GM10266 (cell line): Measurements from ENCODE around the gene ACOT8.

Source experiments
- DNase-seq: peaks from one replicate; pipeline ENCODE4 v3.0.0; 2012; ENCODE audit errors: extremely low spot score
- TF ChIP-seq, protein P1 (sequence below): IDR thresholded peaks from 2 replicates; pipeline ENCODE4 v1.5.1; 2012; ENCODE audit warnings: mild to moderate bottlenecking, low read depth; ENCODE audit not compliant: control insufficient read depth, insufficient read depth; ENCODE audit errors: missing control alignments

Gene ACOT8

DNA sequence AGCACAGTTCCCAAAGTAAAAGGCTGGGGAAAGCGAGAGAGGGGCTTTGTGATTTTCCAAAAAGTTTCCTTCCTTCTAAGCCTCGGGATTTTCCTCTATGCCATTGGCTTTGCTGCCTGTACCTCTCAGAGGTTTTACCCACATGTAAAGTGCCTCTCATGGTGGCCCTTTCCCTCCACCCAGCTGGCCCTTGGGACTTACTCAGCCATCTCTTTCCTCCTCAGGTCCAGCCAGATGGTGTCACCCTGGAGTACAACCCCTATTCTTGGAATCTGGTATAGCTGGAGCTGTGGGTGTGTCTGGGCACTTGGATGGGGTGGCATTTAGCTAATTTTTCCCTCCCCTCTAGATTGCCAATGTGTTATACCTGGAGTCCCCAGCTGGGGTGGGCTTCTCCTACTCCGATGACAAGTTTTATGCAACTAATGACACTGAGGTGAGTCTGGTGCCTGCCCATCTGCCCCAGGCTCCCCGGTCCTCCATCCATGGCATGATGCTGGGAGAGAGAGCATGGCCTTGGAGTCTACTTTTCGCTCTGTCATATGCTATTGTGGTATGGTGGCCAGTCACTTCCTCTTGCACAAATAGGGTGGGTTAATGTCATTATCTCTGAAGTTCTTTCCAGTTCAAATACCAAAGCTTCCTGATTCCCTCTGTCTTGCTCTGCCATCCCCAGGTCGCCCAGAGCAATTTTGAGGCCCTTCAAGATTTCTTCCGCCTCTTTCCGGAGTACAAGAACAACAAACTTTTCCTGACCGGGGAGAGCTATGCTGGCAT lies 35.0 kb upstream of the ACOT8 start:
- no peak for DNase-seq

GRCh38 chr20:45890985-45891983 lies 34.1 kb upstream of the ACOT8 start, which contains the start of the genes CTSA and NEURL2:
Gene CTSA, plus strand, starts transcription at chr20:45891335. Its CDS starts 234 bp downstream, at chr20:45891569.
Gene NEURL2, minus strand, starts transcription at chr20:45891208. Its CDS starts 217 bp downstream, at chr20:45890991.
- peak; percentile 98 for DNase-seq
- TF ChIP-seq, protein P1, sequence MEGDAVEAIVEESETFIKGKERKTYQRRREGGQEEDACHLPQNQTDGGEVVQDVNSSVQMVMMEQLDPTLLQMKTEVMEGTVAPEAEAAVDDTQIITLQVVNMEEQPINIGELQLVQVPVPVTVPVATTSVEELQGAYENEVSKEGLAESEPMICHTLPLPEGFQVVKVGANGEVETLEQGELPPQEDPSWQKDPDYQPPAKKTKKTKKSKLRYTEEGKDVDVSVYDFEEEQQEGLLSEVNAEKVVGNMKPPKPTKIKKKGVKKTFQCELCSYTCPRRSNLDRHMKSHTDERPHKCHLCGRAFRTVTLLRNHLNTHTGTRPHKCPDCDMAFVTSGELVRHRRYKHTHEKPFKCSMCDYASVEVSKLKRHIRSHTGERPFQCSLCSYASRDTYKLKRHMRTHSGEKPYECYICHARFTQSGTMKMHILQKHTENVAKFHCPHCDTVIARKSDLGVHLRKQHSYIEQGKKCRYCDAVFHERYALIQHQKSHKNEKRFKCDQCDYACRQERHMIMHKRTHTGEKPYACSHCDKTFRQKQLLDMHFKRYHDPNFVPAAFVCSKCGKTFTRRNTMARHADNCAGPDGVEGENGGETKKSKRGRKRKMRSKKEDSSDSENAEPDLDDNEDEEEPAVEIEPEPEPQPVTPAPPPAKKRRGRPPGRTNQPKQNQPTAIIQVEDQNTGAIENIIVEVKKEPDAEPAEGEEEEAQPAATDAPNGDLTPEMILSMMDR, result peak; percentile 31

More for the DNA sequence above, 35.0 kb upstream of the ACOT8 start:
- TF ChIP-seq, protein P1, result no peak

- TF ChIP-seq, protein P1, result peak; percentile 65
- peak; percentile 76 for DNase-seq
Observed at GRCh38 chr20:45890077-45890984, 33.1 kb upstream of the ACOT8 start.

- TF ChIP-seq, protein P1, result no peak
- no peak for DNase-seq
Observed at GRCh38 chr20:45888681-45889080, 31.5 kb upstream of the ACOT8 start.

DNA sequence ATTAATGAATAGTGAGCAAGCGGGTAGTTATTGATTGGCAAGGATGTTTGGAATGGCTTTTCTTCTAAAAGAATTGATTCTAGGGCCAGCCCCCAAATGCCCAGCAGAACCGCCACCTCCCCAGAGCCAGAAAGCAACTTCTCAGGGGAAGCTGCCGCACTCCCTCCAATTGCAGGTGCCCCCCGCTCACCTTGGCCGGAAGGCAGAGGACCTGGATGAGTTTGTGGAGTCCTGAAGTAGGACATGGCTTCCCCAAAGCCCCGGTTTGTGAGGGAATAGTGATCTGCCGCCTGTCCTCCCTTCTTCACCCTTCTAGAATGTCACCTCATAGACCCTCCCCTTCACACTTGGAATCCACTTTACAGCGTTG lies 30.1 kb upstream of the ACOT8 start, which contains the start of gene SPATA25:
Gene SPATA25 (minus strand): TSS at position 277 of the 370 bp plus-strand sequence. CDS start 32 bp downstream, at position 245.
- TF ChIP-seq, protein P1, result no peak

DNA sequence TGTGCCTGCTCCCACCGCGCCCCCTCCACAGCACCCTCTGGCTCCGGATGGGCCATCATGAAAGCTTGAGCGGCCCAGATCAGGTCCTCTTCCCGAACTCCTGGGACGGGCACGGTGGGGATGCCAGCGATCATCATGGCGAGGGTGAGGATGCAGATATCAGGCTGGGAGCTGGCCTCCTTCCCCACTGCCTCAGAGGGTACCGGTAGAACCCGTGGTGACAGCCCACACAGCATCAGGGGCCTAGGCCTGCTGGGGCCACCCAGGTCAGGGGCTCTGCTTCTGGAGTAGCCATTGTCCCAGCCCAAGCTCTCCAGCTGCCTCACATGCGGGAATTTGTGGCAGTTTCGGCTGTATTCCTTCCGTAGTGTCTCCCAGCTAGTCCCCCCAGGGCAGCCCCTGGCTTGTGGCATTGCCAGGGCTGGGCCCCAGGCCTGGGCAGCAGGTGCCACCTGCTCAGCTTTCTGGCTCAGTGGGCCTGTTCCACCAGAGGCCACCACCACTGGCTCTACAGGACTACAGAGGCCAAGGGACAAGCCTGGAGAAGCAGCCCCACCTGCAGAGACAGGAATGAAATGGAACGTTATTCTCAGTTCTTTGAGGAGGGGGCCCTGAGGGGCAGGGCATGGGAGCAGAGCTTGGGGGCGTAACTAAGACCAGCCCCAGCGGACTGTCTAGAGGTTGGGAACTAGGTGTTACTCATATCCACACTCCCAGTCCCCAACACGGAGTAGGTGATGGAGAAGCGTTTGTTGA lies 29.6 kb upstream of the ACOT8 start:
- no peak for DNase-seq

More for the DNA sequence above, 30.1 kb upstream of the ACOT8 start, which contains the start of gene SPATA25:
- no peak for DNase-seq

More for the DNA sequence above, 29.6 kb upstream of the ACOT8 start:
- TF ChIP-seq, protein P1, result no peak
